Thoracic aorta (tissue), 2 donors: Measurements from ENCODE around the gene CPSF2. TPM values are rescaled to one million over a fixed set of nuclear protein-coding genes. Genes with fewer than 3 reads are reported as not detected.

ENCODE experiments used
- ATAC-seq: fragments of 150-250 bp; one replicate; pipeline ENCODE4 v1.8.0; 2017; ENCODE audit warnings: low read depth; ENCODE audit not compliant: insufficient number of reproducible peaks, low FRiP score
- DNase-seq: peaks from one replicate; pipeline ENCODE4 v3.0.0-alpha.2; 2020; ENCODE audit warnings: low spot score
- H3K27ac ChIP-seq, 2 donors: fragments of 200-600 bp; sonication (generic); 1 replicate in 1 of 2; 2 replicates in 1 of 2; pipeline ENCODE4 v1.5.1; 2016; ENCODE audit warnings: mild to moderate bottlenecking in 2 of 2, moderate library complexity in 2 of 2
- H3K27me3 ChIP-seq: fragments of 200-600 bp; sonication (generic); replicated peaks from 2 replicates; pipeline ENCODE4 v1.6.0; 2016; ENCODE audit warnings: mild to moderate bottlenecking; ENCODE audit not compliant: insufficient read depth
- H3K36me3 ChIP-seq: fragments of 200-600 bp; sonication (generic); one replicate; pipeline ENCODE4 v1.5.1; 2016
- H3K4me1 ChIP-seq, 2 donors: fragments of 200-600 bp; sonication (generic); 1 replicate in 1 of 2; 2 replicates in 1 of 2; pipeline versions ENCODE4 v1.5.1 to v1.6.0; 2016; ENCODE audit warnings: low read depth in 2 of 2, mild to moderate bottlenecking in 1 of 2; ENCODE audit not compliant: control insufficient read depth in 1 of 2
- H3K4me3 ChIP-seq: fragments of 200-600 bp; sonication (generic); 2 replicates; pipeline ENCODE4 v1.5.1; 2016; ENCODE audit warnings: mild to moderate bottlenecking
- H3K9me3 ChIP-seq: fragments of 200-600 bp; sonication (generic); 2 replicates; pipeline ENCODE4 v1.5.1; 2016
- total RNA-seq, 2 donors: library from RNA; depleted of rRNA; stranded (reverse); fragments of >200 nt; gene quantifications; one replicate each; pipeline versions ENCODE4 v1.1.0 to v1.2.3, GENCODE V29; 2016
- TF ChIP-seq, protein P1 (sequence below): fragments of 200-600 bp; sonication (generic); IDR thresholded peaks from one replicate; pipeline ENCODE4 v1.5.1; 2019; ENCODE audit warnings: antibody characterized with exemption

Gene CPSF2
- total RNA-seq, 2 donors from 2014 or later: 19.5 to 44.7 TPM

DNA sequence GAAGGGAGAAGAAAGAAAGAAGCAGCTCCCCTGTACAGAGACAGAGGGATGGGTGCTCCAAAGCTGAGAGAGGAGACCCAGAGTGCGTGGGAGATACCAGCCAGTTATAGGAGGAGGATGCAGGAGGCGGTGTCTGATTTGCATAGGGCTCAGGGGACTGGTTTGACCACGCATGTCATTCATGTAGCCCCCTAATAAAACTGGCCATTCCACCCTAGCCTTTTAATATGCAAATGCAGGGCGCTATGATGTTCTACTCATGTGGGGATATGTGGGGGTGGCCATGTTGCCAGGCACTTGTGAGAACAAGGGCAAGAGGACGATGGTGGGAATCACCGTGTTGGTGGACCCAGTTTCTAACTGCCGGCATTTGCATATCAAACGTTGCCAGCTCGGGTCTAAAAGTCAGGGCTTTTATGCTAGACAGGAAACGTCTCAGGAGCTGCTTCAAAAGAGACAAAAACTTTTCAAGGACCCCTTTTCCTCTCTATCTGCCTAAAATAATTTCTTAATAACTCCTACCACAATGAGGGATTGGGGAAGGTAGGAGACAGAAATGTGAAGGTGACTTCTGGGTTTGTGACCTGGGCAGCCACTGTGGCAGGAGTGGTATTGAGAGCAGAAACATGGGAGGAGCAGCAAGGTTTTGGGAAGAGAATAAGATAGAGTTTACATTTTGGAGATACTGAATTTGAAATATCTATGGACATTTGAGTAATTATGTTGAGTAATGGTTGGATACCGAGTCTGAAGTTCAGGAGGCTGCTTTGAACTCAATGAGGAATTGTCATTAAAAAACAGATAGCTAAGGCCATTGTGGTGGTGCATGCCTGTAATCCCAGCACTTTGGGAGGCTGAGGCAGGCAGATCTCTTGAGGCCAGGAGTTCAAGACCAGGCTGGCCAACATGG is 13.2 kb upstream of the CPSF2 start:
- Histone ChIP-seq H3K27ac (no peak overlapping the region), H3K27me3 (no peaks in the 10 kb centered on the region), H3K4me3 (no peak overlapping the region), H3K9me3 (no peaks in the 10 kb centered on the region), H3K4me1 (peaks cover 19 to 21% of the 10 kb centered on the region in 2 donors), H3K36me3 (no peaks in the 10 kb centered on the region)
- DNase-seq (no peak), ATAC-seq (no peak)
- TF ChIP-seq, protein P1, sequence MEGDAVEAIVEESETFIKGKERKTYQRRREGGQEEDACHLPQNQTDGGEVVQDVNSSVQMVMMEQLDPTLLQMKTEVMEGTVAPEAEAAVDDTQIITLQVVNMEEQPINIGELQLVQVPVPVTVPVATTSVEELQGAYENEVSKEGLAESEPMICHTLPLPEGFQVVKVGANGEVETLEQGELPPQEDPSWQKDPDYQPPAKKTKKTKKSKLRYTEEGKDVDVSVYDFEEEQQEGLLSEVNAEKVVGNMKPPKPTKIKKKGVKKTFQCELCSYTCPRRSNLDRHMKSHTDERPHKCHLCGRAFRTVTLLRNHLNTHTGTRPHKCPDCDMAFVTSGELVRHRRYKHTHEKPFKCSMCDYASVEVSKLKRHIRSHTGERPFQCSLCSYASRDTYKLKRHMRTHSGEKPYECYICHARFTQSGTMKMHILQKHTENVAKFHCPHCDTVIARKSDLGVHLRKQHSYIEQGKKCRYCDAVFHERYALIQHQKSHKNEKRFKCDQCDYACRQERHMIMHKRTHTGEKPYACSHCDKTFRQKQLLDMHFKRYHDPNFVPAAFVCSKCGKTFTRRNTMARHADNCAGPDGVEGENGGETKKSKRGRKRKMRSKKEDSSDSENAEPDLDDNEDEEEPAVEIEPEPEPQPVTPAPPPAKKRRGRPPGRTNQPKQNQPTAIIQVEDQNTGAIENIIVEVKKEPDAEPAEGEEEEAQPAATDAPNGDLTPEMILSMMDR: no peak

- TF ChIP-seq, protein P1: no peak
- Histone ChIP-seq H3K4me3 (no peak overlapping the region), H3K4me1 (peaks cover 18 to 21% of the 10 kb centered on the region in 2 donors), H3K27ac (no peak overlapping the region), H3K36me3 (no peaks in the 10 kb centered on the region), H3K9me3 (no peaks in the 10 kb centered on the region), H3K27me3 (no peaks in the 10 kb centered on the region)
- ATAC-seq: no peak
- no peak for DNase-seq
These were observed 12.3 kb upstream of the CPSF2 start for GRCh38 chr14:92109490-92109889.

DNA sequence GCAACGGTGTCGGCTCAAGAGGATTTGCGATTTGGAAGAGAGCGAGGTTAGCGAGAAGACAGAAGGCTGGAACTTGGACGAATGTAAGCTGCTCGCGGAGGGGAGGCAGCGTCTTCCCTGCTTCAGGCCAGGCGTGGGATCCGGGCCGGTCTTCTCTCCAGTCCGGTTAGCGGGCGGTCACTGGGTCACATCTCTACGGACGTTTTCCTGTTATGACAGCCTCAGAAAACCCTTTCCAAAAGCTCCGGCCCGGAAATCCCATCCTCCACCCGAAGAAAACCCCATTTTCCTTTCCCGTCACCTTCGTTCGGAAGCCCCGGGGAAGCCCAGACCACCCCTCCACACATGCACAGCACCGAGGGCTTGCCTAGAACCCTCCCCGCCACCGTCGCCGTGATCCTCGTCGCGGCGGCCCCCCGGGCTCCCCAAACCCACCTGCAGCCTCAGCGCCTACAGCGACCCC is 531 bp upstream of the CPSF2 start:
- Histone ChIP-seq H3K36me3 (no peaks in the 10 kb centered on the region), H3K27ac (peak overlapping the region; percentile 82 to 91), H3K4me3 (peak overlapping the region; percentile 92), H3K4me1 (peaks cover 24 to 55% of the 10 kb centered on the region in 2 donors), H3K9me3 (no peaks in the 10 kb centered on the region), H3K27me3 (no peaks in the 10 kb centered on the region)
- TF ChIP-seq, protein P1: no peak
- no peak for DNase-seq
- peak; percentile 24 for ATAC-seq

DNA sequence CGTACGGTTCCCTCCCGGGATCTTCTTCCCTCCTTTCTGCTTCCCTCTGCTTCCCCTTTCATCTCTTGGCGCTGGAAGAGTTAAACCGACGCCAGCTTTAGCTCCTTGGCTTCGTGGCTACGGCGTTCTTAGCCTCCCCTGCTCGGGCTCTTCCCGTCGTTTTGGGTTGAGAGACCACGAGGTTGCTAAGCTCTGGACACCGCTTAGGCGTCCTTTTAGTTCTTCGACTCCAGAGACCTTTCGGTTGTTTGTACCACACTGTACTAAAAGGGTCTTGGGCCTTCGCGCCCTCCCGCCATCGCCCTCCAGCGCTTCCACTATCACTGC is 545 bp downstream of the CPSF2 start:
- Histone ChIP-seq H3K27me3 (no peaks in the 10 kb centered on the region), H3K4me1 (peaks cover 24 to 55% of the 10 kb centered on the region in 2 donors), H3K36me3 (no peaks in the 10 kb centered on the region), H3K4me3 (peak overlapping the region; percentile 92), H3K9me3 (no peaks in the 10 kb centered on the region), H3K27ac (peak overlapping the region; percentile 82 to 91)
- TF ChIP-seq, protein P1: no peak
- DNase-seq (no peak), ATAC-seq (peak; percentile 16)

DNA sequence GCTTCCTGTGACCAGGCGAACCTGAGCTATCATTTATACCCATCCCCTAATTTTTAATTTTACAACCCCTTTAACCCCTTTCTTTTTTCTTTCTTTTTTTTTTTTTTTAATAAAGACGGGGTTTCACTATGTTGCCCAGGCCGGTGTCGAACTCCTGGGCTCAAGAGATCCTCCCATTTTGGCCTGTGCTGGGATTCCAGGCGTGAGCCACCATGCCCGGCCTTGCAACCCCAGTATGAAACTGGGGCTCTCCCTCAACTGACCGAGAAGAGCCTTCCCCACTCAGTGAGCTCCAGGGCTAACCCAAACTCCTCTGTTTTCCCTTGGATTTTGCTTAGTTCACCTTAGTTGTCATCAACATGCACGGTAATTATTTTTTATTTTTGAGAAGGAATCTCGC is 992 bp downstream of the CPSF2 start:
- Histone ChIP-seq H3K27ac (peak overlapping the region in 1 of 2 donors; percentile 91), H3K4me1 (peaks cover 24 to 55% of the 10 kb centered on the region in 2 donors), H3K27me3 (no peaks in the 10 kb centered on the region), H3K36me3 (no peaks in the 10 kb centered on the region), H3K9me3 (no peaks in the 10 kb centered on the region), H3K4me3 (peak overlapping the region; percentile 92)
- DNase-seq (no peak), ATAC-seq (no peak)
- TF ChIP-seq, protein P1: no peak
